Activated CD4-positive, CD25-positive, alpha-beta regulatory T cell treated with anti-CD3 and anti-CD28 coated beads, Interleukin-2, amount 50 U/mL, for 24 hours (primary cell): ENCODE measurements around the gene MTO1.
"Not testable (repeated sequence)": the region's sequence is repeated elsewhere in the genome, so short reads cannot be mapped to it uniquely, and the experiment has no call there.

Source experiments
- ATAC-seq, 2 donors: fragments of 150-1000 bp; cut with Tn5 transposase; one replicate each; pipeline ENCODE4 v1.10.0; 2021; ENCODE audit warnings: mild to moderate bottlenecking in 1 of 2, moderate library complexity in 1 of 2

MTO1 gene

DNA sequence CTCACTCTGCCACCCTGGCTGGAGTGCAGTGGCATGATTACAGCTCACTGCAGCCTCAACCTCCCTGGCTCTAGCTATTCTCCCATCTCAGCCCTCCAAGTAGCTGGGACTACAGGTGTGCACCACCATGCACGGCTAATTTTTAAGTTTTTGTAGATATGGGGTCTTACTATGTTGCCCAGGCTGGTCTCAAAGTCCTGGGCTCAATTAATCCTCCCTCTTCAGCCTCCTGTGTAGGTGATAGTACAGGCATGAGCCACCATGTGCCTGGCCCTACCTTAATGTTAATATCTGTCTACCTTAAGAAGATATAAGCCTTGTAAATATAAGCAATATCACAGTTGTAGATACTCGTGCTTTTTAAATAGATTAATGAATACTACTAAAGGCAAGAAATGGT is 42.6 kb downstream of the MTO1 start:
- no peak for ATAC-seq

DNA sequence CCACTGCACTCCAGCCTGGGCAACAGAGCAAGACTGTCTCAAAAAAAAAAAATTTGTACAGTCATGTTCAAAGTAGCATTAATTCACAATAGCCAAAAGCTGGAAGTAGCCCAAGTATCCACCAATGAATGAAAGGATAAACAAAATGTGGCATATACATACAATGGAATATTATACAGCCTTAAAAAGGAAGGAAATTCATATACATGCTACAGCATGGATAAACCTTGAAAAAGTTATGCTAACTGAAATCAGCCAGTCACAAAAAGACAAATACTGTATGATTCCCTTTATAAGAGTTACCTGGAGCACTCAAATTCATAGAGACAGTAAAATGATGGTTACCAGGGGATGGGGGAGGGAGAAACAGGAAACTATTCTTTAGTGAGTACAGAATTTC is 43.6 kb downstream of the MTO1 start:
- ATAC-seq: no peak

DNA sequence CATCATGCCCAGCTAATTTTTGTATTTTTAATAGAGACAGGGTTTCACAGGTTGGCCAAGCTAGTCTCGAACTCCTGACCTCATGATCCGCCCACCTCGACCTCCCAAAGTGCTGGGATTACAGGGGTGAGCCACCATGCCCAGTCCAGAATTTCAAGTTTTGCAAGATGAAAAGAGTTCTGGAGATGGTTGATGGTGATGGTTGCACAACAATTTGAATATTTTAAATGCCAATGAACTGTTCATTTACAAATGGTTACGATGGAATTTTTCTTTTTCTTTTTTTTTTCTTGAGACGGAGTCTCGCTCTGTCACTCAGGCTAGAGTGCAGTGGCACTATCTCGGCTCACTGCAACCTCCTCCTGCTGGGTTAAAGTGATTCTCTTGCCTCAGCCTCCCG is 44.2 kb downstream of the MTO1 start:
- not testable (repeated sequence) for ATAC-seq

- ATAC-seq: no peak
These were observed 44.7 kb downstream of the MTO1 start for GRCh38 chr6:73506246-73506645.

DNA sequence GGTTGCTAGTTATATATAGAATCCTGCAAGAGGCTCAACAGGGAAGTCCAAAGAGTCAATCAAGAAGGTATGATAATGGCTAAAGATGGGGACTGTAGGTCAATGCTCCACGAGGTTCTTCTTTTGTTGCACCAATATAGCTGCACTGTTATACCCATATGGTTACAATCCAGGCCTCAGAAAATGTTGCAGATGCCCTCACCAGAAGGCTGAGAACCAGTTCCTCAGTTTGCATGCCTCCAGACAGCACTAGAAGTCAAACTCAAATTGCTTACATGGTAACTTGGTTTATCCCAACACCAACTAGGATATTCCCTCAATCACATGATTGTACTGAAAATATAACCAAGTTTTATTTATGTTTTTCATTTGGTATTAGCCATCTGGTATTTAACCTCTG is 47.2 kb downstream of the MTO1 start:
- ATAC-seq: no peak

GRCh38 chr6:73509851-73510250 is 48.3 kb downstream of the MTO1 start:
- ATAC-seq: no peak

- no peak for ATAC-seq
These were observed 50.3 kb downstream of the MTO1 start for GRCh38 chr6:73511796-73512195.

- peak; percentile 5 for ATAC-seq
These were observed 51.9 kb downstream of the MTO1 start for GRCh38 chr6:73513496-73513854.

GRCh38 chr6:73514746-73515110 is 53.2 kb downstream of the MTO1 start:
- peak; percentile 2 to 12 for ATAC-seq

DNA sequence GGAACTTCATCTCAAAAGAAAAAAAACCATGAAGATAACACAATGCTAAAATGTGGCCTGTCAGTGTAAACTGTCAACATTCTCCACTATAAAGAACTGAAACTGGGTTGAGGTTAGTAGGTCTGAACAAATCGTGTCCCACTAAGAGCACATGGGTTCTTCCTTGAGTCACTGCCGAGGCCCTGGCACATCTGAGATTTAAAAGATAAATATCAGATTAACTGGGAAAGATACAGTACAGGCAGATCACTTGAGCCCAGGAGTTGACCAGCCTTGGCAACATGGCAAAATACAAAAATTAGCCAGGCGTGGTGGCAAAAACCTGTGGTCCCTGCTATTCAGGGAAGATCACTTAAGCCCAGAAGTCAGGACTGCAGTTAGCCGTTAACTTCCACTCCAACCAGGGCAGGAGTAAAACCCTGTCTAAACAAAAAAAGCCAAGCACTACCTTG is 53.7 kb downstream of the MTO1 start:
- ATAC-seq: peak; percentile 22 to 24

DNA sequence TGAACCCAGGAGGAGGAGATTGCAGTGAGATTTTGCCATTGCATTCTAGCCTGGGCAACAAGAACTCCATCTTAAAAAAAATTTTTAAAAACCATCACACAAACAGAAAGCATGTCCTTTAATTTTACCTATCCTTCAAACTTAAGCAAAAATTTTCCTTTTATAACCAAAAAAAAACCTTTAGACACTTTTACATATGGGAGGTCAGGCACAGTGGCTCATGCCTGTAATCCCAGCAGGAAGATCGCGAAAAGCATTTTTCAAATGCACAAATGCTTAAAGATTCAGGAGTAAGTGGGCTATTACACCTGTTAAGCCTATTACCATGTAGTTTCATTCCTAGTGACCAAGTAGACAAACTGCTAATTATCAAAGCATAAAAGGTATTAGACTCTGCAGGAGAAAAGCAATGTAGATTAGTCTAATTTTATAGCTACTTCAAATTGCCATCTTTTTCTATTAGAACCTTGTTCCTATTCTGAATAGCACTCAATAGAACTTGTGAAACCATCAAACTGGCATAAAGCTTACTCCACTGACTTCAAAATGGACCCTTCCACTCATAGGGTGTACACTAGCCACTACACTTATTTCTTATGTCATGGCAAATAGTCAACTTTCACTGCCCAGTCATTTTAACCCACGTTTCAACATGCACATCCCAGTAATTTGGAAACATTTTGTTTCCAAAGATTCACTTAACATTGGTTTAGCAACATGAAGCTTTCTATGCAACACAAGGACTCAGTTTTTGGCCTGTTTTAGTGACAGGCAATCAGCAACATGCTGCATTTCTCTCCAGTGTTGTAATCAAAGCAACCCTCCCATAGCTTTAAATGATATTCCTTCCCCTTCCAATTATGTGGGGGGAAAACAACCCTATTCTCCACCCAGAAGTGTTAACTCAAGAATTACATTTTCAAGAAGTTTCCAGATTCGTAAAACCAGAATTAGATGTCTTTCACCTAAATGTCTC is 55.3 kb downstream of the MTO1 start:
- ATAC-seq: no peak

GRCh38 chr6:73518100-73518981 is 56.8 kb downstream of the MTO1 start:
- ATAC-seq: not testable (repeated sequence)

DNA sequence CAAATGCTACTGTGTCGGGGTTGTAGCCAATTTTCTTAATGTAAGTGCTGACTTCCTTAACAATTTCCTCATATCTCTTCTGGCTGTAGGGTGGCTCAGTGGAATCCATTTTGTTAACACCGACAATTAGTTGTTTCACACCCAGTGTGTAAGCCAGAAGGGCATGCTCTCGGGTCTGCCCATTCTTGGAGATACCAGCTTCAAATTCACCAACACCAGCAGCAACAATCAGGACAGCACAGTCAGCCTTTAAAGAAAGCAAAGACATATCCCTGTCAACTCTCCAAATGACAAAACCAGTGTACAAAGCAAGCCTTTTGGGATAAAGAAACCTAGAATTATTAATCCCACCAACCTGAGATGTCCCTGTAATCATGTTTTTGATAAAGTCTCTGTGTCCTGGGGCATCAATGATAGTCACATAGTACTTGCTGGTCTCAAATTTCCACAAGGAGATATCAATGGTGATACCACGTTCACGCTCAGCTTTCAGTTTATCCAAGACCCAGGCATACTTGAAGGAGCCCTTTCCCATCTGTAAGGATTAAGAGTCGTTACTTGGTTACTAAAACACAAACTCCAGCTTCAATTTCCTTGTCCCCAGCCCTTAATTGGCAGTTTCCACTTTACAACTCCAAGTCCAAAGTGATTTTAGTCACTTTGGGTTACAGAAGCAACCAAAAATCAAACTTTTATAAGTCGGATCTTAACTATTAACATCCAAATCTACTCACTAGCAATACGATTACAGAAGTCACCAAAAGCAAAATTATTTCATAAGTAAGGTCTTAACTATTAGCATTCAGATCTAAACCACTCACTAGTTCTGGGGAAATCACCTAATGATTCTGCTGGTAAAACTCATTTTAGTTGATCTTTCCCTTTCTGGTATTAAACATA is 57.7 kb downstream of the MTO1 start:
- not testable (repeated sequence) for ATAC-seq

GRCh38 chr6:73519926-73520687 is 58.6 kb downstream of the MTO1 start:
- peak; percentile 25 to 26 for ATAC-seq

DNA sequence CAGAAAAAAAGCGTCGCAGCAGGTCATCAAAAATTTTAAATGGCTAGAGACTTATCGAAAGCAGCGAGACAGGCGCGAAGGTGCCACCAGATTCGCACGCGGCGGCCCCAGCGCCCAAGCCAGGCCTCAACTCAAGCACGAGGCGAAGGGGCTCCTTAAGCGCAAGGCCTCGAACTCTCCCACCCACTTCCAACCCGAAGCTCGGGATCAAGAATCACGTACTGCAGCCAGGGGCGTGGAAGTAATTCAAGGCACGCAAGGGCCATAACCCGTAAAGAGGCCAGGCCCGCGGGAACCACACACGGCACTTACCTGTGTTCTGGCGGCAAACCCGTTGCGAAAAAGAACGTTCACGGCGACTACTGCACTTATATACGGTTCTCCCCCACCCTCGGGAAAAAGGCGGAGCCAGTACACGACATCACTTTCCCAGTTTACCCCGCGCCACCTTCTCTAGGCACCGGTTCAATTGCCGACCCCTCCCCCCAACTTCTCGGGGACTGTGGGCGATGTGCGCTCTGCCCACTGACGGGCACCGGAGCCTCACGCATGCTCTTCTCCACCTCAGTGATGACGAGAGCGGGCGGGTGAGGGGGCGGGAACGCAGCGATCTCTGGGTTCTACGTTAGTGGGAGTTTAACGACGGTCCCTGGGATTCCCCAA is 59.3 kb downstream of the MTO1 start, which contains the start of gene EEF1A1:
Gene EEF1A1 (minus strand): TSS at position 345 of the 663 bp plus-strand sequence. CDS start 1,006 bp downstream, outside the sequence.
- ATAC-seq: peak; percentile 61 to 67

GRCh38 chr6:73521351-73521985 is 59.9 kb downstream of the MTO1 start:
- ATAC-seq: peak; percentile 25 to 37

- ATAC-seq: peak; percentile 30 to 42
These were observed 62.0 kb downstream of the MTO1 start for GRCh38 chr6:73523434-73524123.

DNA sequence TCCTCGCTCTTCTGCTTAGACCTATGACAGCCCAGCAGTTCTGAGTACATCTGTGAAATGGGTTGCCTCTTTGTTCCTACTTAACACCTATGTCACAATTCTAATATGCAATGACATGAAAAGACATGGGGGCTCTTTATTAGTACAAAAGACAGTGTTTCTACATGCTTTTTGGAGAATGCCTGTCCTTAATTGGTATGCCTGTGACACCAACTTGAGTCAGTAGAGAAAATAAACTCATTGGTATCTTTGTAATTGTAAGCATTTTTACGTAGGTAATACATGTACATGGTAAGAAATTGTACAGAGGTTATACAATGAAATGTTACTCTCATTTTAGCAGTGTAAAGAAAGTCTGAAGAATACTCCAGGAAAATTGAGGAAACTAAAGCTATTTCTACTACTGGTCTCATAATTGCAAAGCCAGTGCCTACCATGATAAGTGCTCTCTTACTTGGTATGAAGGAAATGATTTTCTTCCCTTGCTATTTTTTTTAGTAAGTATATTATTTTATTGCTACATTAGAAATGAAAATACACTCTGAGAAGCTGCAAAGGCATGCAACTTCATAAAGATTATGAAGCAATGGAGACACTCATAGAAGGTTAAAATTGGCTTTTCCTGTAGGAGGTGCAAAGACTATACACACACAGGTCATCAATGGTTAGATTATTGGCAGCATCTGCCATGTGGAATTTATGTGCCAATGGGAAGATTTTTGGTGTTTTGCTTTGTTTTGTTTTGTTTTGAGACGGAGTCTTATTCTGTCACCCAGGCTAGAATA is 64.2 kb downstream of the MTO1 start:
- no peak for ATAC-seq

DNA sequence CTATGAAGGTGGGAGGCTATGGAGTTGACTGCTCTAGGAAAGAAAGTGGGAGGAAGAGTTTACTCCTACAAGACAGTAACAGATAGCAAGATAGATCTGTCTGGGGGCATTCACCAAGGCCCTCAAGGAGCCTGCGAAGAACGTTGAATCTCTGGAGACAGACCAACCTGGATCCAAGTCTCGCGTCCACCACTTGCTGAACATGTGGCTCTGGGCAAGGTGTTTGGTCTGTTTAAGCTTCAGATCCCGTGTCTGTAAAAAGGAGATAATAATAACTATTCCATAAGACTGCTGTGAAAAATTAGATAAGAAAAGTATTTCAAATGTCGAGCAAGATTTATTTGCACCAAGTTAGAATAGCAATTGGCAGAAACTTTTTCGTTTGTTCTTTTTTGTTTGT is 67.4 kb downstream of the MTO1 start:
- ATAC-seq: no peak
